ENCODE measurements around the gene TOMM5.
A peak's percentile ranks its signal among the peaks of the same experiment; 100 is the strongest.

Gene TOMM5

DNA sequence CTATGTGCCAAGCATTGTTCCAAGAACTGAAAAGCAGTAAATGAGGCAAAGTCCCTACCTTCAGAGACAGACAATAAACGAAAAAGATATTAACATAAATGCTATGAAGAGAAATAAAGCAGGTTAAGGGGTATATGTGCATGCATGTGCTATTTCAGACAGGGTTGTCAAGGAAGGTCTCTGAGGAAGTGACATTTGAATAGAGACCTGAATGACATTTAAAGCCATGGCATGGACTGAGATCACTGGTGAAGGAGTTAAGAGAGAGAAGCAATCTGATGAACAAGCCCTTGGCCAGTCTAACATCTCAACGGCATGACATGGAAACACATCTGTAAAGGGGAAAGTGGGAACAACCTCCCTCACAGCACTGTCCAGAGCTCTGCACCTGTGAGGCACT, 30.7 kb downstream of the TOMM5 start:
- no peak for DNase-seq

DNA sequence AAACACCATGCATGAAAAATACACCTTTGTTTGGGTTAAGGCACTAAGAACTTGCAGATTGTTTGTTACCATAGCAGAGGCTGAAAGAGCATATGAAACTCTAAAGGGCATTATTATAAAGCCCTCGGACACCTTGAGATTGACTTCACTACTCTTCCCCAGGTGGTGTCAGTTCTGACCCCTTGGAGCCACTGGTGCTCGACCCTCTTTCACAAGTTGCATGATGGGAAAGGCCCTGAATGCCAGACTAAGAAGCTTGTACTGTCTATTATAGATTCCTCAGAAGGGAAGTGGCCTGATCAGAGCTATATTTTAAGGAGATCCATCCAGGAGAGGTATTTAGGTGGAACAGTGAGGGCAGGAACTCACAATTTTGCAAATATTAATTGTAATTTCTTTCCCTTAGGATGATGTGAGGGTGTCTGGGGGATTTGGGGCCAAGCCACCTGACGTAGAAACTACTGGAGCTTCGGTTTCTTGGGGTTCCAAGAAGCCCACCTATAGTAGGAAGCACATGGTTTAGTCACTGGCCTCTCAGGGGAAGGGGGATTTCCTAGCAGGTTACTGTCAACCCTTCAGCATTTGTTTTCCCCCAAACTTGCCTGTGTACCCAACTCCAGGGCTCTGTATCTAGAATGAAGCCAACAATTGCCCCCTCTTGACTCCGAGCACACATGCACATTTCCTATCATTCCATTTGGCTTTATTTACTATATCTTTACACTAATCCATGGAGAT, 32.4 kb downstream of the TOMM5 start:
- no peak for DNase-seq

- DNase-seq: no peak
Measured at GRCh38 chr9:37559125-37559524, 33.3 kb downstream of the TOMM5 start.

DNA sequence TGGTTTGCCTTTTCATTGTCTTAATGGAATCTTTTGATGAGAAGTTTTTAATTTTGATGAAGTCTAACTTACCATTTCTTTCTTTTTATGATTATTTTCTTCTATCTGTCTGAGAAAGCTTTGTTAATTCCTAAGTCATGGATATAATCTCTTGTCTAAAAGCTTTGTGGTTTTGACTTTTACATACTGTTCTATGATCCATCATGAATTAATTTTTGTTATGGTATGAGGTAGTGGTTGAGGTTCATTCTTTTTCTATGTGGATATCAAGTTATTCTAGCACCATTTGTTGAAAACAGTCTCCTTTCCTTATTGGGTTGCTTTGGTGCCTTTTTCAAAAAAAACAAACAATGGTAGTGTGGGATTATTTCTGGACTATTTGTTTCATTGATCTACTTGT, 36.6 kb downstream of the TOMM5 start:
- no peak for DNase-seq

- DNase-seq: no peak
Measured at GRCh38 chr9:37554318-37554717, 38.1 kb downstream of the TOMM5 start.

- peak in 1 of 2 experiments; percentile 1 for DNase-seq
Measured at GRCh38 chr9:37551888-37552287, 40.5 kb downstream of the TOMM5 start.

GRCh38 chr9:37551468-37551867, 40.9 kb downstream of the TOMM5 start:
- no peak for DNase-seq

- no peak for DNase-seq
Measured at GRCh38 chr9:37550781-37551180, 41.6 kb downstream of the TOMM5 start.

DNA sequence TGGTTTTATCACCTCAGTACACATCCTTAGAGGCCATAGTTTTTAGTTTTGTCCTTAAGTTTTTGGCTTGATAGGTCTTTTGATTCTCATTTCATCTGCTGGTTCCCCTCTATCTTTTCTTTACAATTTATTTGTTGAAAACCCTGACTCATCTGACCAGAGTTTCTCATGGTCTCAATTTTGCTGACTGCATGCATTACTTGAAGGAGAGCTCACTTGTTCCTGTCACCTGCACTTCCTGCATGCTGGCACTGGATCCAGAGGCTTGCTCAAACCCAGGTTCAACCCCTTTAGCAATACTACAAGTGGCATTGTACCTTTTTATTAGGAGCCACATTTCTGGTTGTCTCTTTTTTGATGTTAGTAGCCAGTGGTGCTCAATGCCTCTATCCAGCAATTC, 42.9 kb downstream of the TOMM5 start:
- no peak for DNase-seq

- DNase-seq: no peak
Measured at GRCh38 chr9:37547328-37547878, 45.0 kb downstream of the TOMM5 start.

GRCh38 chr9:37543468-37543867, 48.9 kb downstream of the TOMM5 start:
- DNase-seq: no peak

DNA sequence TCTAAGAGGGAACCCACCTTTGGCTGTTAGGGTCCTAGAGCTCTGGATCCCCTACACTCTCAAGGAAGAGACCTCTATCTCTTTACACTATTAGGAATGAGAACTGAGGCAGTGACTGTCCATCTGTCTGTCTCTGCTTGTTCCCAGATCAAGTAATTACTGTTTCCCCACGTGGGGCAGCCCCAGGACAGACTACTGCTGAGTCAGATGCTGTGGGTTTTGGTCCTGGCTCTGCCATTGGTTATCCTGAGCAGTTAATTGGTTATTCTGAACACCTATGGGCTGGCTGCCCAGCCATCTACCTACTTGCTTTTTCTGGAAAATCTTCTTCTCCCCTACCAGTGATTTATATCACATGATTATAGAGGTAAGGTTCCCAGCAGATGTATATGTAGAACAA, 49.5 kb downstream of the TOMM5 start:
- no peak for DNase-seq

- DNase-seq: no peak
Measured at GRCh38 chr9:37542488-37542887, 49.9 kb downstream of the TOMM5 start.

DNA sequence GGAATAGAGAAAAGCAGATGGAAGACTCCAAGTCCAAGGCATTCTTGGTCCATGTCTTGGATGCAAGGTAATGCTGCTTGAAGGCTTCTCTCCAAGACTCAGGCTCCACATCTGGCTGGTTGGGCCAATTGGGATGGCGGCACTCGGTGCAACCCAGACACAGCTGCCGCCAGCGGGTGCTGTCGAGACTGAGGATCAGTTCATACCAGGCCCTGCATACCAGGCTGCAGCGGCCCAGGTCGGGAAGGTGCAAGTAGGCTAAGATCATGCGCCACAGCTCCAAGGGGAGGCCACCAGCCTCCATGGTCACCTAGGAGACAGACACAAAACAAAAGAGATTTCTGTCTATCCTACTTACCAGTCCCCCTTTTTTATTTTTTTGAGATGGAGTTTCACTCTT, 50.9 kb downstream of the TOMM5 start:
- no peak for DNase-seq

GRCh38 chr9:37540634-37541033, 51.8 kb downstream of the TOMM5 start:
- no peak for DNase-seq

DNA sequence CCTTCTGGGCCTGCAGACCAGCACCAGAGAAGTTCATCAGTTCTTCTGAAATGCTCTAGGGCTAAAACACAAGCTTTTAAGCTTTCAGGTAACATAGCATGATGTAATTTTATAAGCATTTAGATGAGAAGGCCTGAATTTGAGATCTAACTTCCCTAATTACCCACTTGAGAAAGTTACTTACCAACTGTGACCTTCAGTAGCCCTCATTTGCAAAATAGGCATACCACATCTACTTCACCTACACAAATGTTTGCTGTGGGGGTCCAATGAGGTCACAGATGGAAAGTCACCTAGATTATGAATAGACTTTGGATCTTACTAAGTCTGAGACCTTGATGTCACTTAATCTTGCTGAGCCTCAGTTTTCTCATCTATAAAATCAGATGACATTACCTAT, 52.8 kb downstream of the TOMM5 start:
- no peak for DNase-seq

Data from Kasumi-1 (cell line).